Ishikawa (cell line): ENCODE data around the gene CNTNAP5.

Experiments
- CEBPB ChIP-seq: IDR thresholded peaks from 2 replicates; pipeline ENCODE4 v1.6.1; 2012
- CREB1 ChIP-seq: IDR thresholded peaks from 2 replicates; pipeline ENCODE4 v1.6.1; 2012; ENCODE audit warnings: low read depth
- EGR1 ChIP-seq: IDR thresholded peaks from 2 replicates; pipeline ENCODE4 v1.6.1; 2012
- EP300 ChIP-seq: IDR thresholded peaks from 2 replicates; pipeline ENCODE4 v1.6.1; 2012; ENCODE audit warnings: borderline replicate concordance
- FOXM1 ChIP-seq: IDR thresholded peaks from 2 replicates; pipeline ENCODE4 v1.6.1; 2012; ENCODE audit warnings: low read depth, borderline replicate concordance
- MAX ChIP-seq: IDR thresholded peaks from 2 replicates; pipeline ENCODE4 v1.6.1; 2012
- NFIC ChIP-seq: IDR thresholded peaks from 2 replicates; pipeline ENCODE4 v1.6.1; 2012
- RAD21 ChIP-seq: IDR thresholded peaks from 2 replicates; pipeline ENCODE4 v1.6.1; 2012; ENCODE audit warnings: low read depth
- REST ChIP-seq: IDR thresholded peaks from 2 replicates; pipeline ENCODE4 v1.6.1; 2012; ENCODE audit warnings: low read depth, mild to moderate bottlenecking
- TAF1 ChIP-seq: IDR thresholded peaks from 2 replicates; pipeline ENCODE4 v1.6.1; 2012; ENCODE audit warnings: low read depth, mild to moderate bottlenecking
- TCF12 ChIP-seq: IDR thresholded peaks from 2 replicates; pipeline ENCODE4 v1.6.1; 2012; ENCODE audit warnings: low read depth
- TEAD4 ChIP-seq: IDR thresholded peaks from 2 replicates; pipeline ENCODE4 v1.6.1; 2012
- USF1 ChIP-seq: IDR thresholded peaks from 2 replicates; pipeline ENCODE4 v1.6.1; 2012
- YY1 ChIP-seq: IDR thresholded peaks from 2 replicates; pipeline ENCODE4 v1.6.1; 2012; ENCODE audit warnings: low read depth
- ZBTB7A ChIP-seq: IDR thresholded peaks from 2 replicates; pipeline ENCODE4 v1.6.1; 2012; ENCODE audit warnings: low read depth

The CNTNAP5 gene

GRCh38 chr2:124921191-124921590 lies 896.1 kb downstream of the CNTNAP5 start:
- TF ChIP-seq MAX = no peak
- TF ChIP-seq ZBTB7A = no peak
- TF ChIP-seq TAF1 = no peak
- no peak for TF ChIP-seq TEAD4
- no peak for TF ChIP-seq REST
- no peak for TF ChIP-seq TCF12
- TF ChIP-seq EP300 = no peak
- no peak for TF ChIP-seq USF1
- no peak for TF ChIP-seq FOXM1
- TF ChIP-seq CEBPB = no peak
- no peak for TF ChIP-seq NFIC
- no peak for TF ChIP-seq RAD21
- TF ChIP-seq EGR1 = no peak
- TF ChIP-seq YY1 = no peak

GRCh38 chr2:124923097-124923496 lies 898.0 kb downstream of the CNTNAP5 start:
- TF ChIP-seq MAX = no peak
- TF ChIP-seq CEBPB = no peak
- TF ChIP-seq ZBTB7A = no peak
- TF ChIP-seq TAF1 = no peak
- no peak for TF ChIP-seq EP300
- no peak for TF ChIP-seq CREB1
- no peak for TF ChIP-seq YY1
- TF ChIP-seq TCF12 = no peak
- TF ChIP-seq EGR1 = no peak
- no peak for TF ChIP-seq RAD21
- TF ChIP-seq USF1 = no peak
- no peak for TF ChIP-seq TEAD4
- no peak for TF ChIP-seq NFIC

- TF ChIP-seq YY1 (no peak), USF1 (no peak), FOXM1 (no peak), TEAD4 (no peak), TCF12 (no peak), NFIC (no peak), RAD21 (no peak), EGR1 (no peak), CEBPB (no peak), ZBTB7A (no peak), MAX (no peak), REST (no peak), EP300 (no peak), TAF1 (no peak), CREB1 (no peak)
Measured at GRCh38 chr2:124933883-124934282, 908.8 kb downstream of the CNTNAP5 start.

- TF ChIP-seq TAF1 = no peak
Measured at GRCh38 chr2:124953921-124954320, 928.8 kb downstream of the CNTNAP5 start.

- TF ChIP-seq CEBPB = no peak
- no peak for TF ChIP-seq EGR1
- TF ChIP-seq REST = no peak
- no peak for TF ChIP-seq CREB1
- TF ChIP-seq RAD21 = no peak
Measured at GRCh38 chr2:124959581-124959980, 934.5 kb downstream of the CNTNAP5 start.
